H9 (cell line): Measurements from ENCODE around the gene ANXA8L1. TPM values are rescaled to one million over a fixed set of nuclear protein-coding genes. Genes with fewer than 3 reads are reported as not detected.
"Not testable (repeated sequence)": the region's sequence is repeated elsewhere in the genome, so short reads cannot be mapped to it uniquely, and the experiment has no call there.

Source experiments
- DNase-seq: peaks from one replicate; pipeline ENCODE4 v3.0.0-alpha.2; 2017
- H2AFZ ChIP-seq: one replicate; pipeline ENCODE4 v1.6.1; 2013; ENCODE audit warnings: mild to moderate bottlenecking, low read length, control low read depth, moderate library complexity
- H2AK5ac ChIP-seq: 2 replicates; pipeline ENCODE4 v1.6.1; 2013; ENCODE audit warnings: low read length, control low read depth, mixed read lengths; ENCODE audit not compliant: insufficient read length
- H2BK120ac ChIP-seq: one replicate; pipeline ENCODE4 v1.6.1; 2013; ENCODE audit warnings: low read depth, mild to moderate bottlenecking, low read length, control low read depth, inconsistent platforms; ENCODE audit not compliant: poor library complexity, severe bottlenecking
- H2BK12ac ChIP-seq: 2 replicates; pipeline ENCODE4 v1.6.1; 2013; ENCODE audit warnings: low read length, control low read depth, mixed read lengths, low read depth; ENCODE audit not compliant: insufficient read length
- H2BK15ac ChIP-seq: 2 replicates; pipeline ENCODE4 v1.6.1; 2013; ENCODE audit warnings: low read depth, low read length, control low read depth
- H2BK20ac ChIP-seq: one replicate; pipeline ENCODE4 v1.6.1; 2013; ENCODE audit warnings: low read depth, mild to moderate bottlenecking, low read length, control low read depth, inconsistent platforms; ENCODE audit not compliant: poor library complexity, severe bottlenecking
- H2BK5ac ChIP-seq: 2 replicates; pipeline ENCODE4 v1.6.1; 2013; ENCODE audit warnings: low read length, control low read depth, mixed read lengths; ENCODE audit not compliant: insufficient read length
- H3K14ac ChIP-seq: 2 replicates; pipeline ENCODE4 v1.6.1; 2013; ENCODE audit warnings: low read length, control low read depth; ENCODE audit not compliant: insufficient read depth
- H3K18ac ChIP-seq: 2 replicates; pipeline ENCODE4 v1.6.1; 2013; ENCODE audit warnings: low read depth, mild to moderate bottlenecking, mixed read lengths, low read length, control low read depth; ENCODE audit not compliant: insufficient read length
- H3K23ac ChIP-seq: 2 replicates; pipeline ENCODE4 v1.6.1; 2013; ENCODE audit warnings: low read length, control low read depth, mixed read lengths, low read depth; ENCODE audit not compliant: insufficient read length
- H3K23me2 ChIP-seq: 2 replicates; pipeline ENCODE4 v1.6.1; 2013; ENCODE audit warnings: low read depth, mild to moderate bottlenecking, mixed read lengths, low read length, control low read depth; ENCODE audit not compliant: insufficient read length, poor library complexity, severe bottlenecking
- H3K27ac ChIP-seq: 2 replicates; pipeline ENCODE4 v1.5.1; 2013; ENCODE audit warnings: low read length, control low read depth, mixed read lengths, low read depth; ENCODE audit not compliant: insufficient read length
- H3K27me3 ChIP-seq: 2 replicates; pipeline ENCODE4 v1.6.1; 2013; ENCODE audit warnings: low read length, control low read depth, inconsistent platforms; ENCODE audit not compliant: insufficient read depth
- H3K4ac ChIP-seq: 2 replicates; pipeline ENCODE4 v1.6.1; 2013; ENCODE audit warnings: low read depth, mild to moderate bottlenecking, control low read depth, inconsistent platforms, low read length, moderate library complexity
- H3K4me1 ChIP-seq: 2 replicates; pipeline ENCODE4 v1.6.1; 2013; ENCODE audit warnings: low read length, control low read depth, inconsistent platforms; ENCODE audit not compliant: insufficient read depth
- H3K4me2 ChIP-seq: 2 replicates; pipeline ENCODE4 v1.6.1; 2013; ENCODE audit warnings: low read length, control low read depth, mixed read lengths; ENCODE audit not compliant: insufficient read length, insufficient read depth
- H3K56ac ChIP-seq: 2 replicates; pipeline ENCODE4 v1.6.1; 2013; ENCODE audit warnings: low read depth, mild to moderate bottlenecking, mixed read lengths, low read length, control low read depth; ENCODE audit not compliant: insufficient read length
- H3K79me1 ChIP-seq: 2 replicates; pipeline ENCODE4 v1.6.1; 2013; ENCODE audit warnings: low read depth, mild to moderate bottlenecking, moderate library complexity, low read length, control low read depth, inconsistent platforms; ENCODE audit not compliant: insufficient read depth, poor library complexity, severe bottlenecking
- H3K79me2 ChIP-seq: 2 replicates; pipeline ENCODE4 v1.6.1; 2013; ENCODE audit warnings: low read length, control low read depth, inconsistent platforms; ENCODE audit not compliant: insufficient read depth
- H3K9ac ChIP-seq: 2 replicates; pipeline ENCODE4 v1.6.1; 2013; ENCODE audit warnings: low read length, control low read depth, mixed read lengths; ENCODE audit not compliant: insufficient read length; ENCODE audit errors: extremely low read depth
- H3K9me3 ChIP-seq: one replicate; pipeline ENCODE4 v1.6.1; 2013; ENCODE audit warnings: low read depth, low read length, inconsistent platforms; ENCODE audit not compliant: control insufficient read depth
- H3T11ph ChIP-seq: one replicate; pipeline ENCODE4 v1.6.1; 2013; ENCODE audit warnings: mild to moderate bottlenecking, low read length, control low read depth, inconsistent platforms
- H4K20me1 ChIP-seq: one replicate; pipeline ENCODE4 v1.6.1; 2013; ENCODE audit not compliant: control insufficient read depth, insufficient read length, insufficient read depth
- H4K5ac ChIP-seq: 2 replicates; pipeline ENCODE4 v1.6.1; 2013; ENCODE audit warnings: low read depth, mild to moderate bottlenecking, mixed read lengths, low read length, control low read depth; ENCODE audit not compliant: insufficient read length
- H4K8ac ChIP-seq: replicated peaks from 2 replicates; pipeline ENCODE4 v1.6.1; 2013; ENCODE audit warnings: low read length, control low read depth, mixed read lengths, low read depth; ENCODE audit not compliant: insufficient read length
- H4K91ac ChIP-seq: 2 replicates; pipeline ENCODE4 v1.6.1; 2013; ENCODE audit warnings: low read depth, mild to moderate bottlenecking, moderate library complexity, mixed read lengths, low read length, control low read depth; ENCODE audit not compliant: insufficient read length
- H3K27ac Mint-ChIP-seq, 3 experiments: 2 replicates in 2 of 3; 3 replicates in 1 of 3; pipeline ENCODE4 v1.8.0; 2020 to 2021; ENCODE audit warnings: mixed read lengths in 3 of 3, mild to moderate bottlenecking in 1 of 3, moderate library complexity in 1 of 3
- H3K27me3 Mint-ChIP-seq: 2 replicates; pipeline ENCODE4 v1.8.0; 2021; ENCODE audit warnings: low read depth, mild to moderate bottlenecking, moderate library complexity, mixed read lengths
- H3K36me3 Mint-ChIP-seq, 3 experiments: 2 replicates in 2 of 3; 3 replicates in 1 of 3; pipeline ENCODE4 v1.8.0; 2020 to 2021; ENCODE audit warnings: low read depth in 3 of 3, mixed read lengths in 3 of 3; ENCODE audit not compliant: insufficient read depth in 1 of 3
- H3K4me1 Mint-ChIP-seq, 2 experiments: 2 replicates each; pipeline ENCODE4 v1.8.0; 2020; ENCODE audit warnings: mixed read lengths in 2 of 2
- H3K4me3 Mint-ChIP-seq, 2 experiments: 2 replicates in 1 of 2; 3 replicates in 1 of 2; pipeline ENCODE4 v1.8.0; 2020 to 2021; ENCODE audit warnings: mild to moderate bottlenecking in 2 of 2, mixed read lengths in 2 of 2, moderate library complexity in 1 of 2
- H3K9me3 Mint-ChIP-seq, 2 experiments: 2 replicates in 1 of 2; 3 replicates in 1 of 2; pipeline ENCODE4 v1.8.0; 2020; ENCODE audit warnings: mild to moderate bottlenecking in 2 of 2, mixed read lengths in 2 of 2, moderate library complexity in 1 of 2
- WGBS: extraction: QIAGEN DNeasy Blood & Tissue Kit; methylation state at CpG from one replicate; pipeline ENCODE4 v1.1.7; 2013; ENCODE audit warnings: missing lambda C conversion rate, low lambda C conversion rate, mixed read lengths; ENCODE audit not compliant: insufficient read length; ENCODE audit errors: extremely low coverage; 5-methylcytosine and 5-hydroxymethylcytosine counted together
- total RNA-seq: library from RNA; stranded (reverse); gene quantifications from 2 replicates; pipeline ENCODE4 v1.2.1, GENCODE V29; 2021

The ANXA8L1 gene
- total RNA-seq, 1 experiment from 2014 or later, result not detected

GRCh38 chr10:46368956-46369355, 6.6 kb upstream of the ANXA8L1 start:
- not testable (repeated sequence) for H3T11ph ChIP-seq, H3K27me3 Mint-ChIP-seq, H3K36me3 Mint-ChIP-seq, H3K9me3 Mint-ChIP-seq, H3K23me2 ChIP-seq, H3K4me3 Mint-ChIP-seq, H3K27ac Mint-ChIP-seq, H3K27me3 ChIP-seq, H3K27ac ChIP-seq, H2BK20ac ChIP-seq, H2BK5ac ChIP-seq, H3K4me2 ChIP-seq, H2BK120ac ChIP-seq, DNase-seq, H3K9me3 ChIP-seq, H3K56ac ChIP-seq, H3K4ac ChIP-seq, H2AFZ ChIP-seq, H2AK5ac ChIP-seq, H3K18ac ChIP-seq, H2BK15ac ChIP-seq, H4K8ac ChIP-seq, H3K79me1 ChIP-seq, H4K91ac ChIP-seq, H3K4me1 ChIP-seq, H3K9ac ChIP-seq, H3K14ac ChIP-seq, H2BK12ac ChIP-seq, H3K79me2 ChIP-seq, H4K20me1 ChIP-seq, H4K5ac ChIP-seq, H3K4me1 Mint-ChIP-seq, H3K23ac ChIP-seq
- WGBS, result no CpG with 5 or more reads among the region's 11 CpGs

DNA sequence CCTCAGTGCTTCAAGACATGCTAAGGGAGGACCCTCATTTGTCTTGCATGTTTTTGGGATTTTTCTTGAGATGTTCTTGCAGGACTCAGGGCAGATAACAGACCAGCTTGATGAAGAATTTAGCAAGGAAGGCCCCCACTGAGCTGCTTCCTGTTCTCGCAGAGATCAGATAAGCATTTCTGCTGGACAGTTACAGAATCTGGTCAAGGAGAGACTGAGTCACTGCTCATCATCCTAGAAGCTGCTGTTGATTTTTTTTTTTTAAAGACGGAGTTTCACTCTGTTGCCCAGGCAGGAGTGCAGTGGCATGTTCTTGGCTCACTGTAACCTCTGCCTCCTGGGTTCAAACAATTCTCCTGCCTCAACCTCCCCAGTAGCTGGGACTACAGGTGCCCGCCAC, 1.2 kb upstream of the ANXA8L1 start:
- not testable (repeated sequence) for H3K18ac ChIP-seq, H2BK15ac ChIP-seq, H3K27me3 ChIP-seq, H3K79me2 ChIP-seq, H4K8ac ChIP-seq, H3K9me3 ChIP-seq, H3K4ac ChIP-seq, H2BK20ac ChIP-seq, H3K4me3 Mint-ChIP-seq, H3K14ac ChIP-seq, H2AK5ac ChIP-seq, H3K27me3 Mint-ChIP-seq, H3K23me2 ChIP-seq, H4K20me1 ChIP-seq, H3K36me3 Mint-ChIP-seq, H3K79me1 ChIP-seq, H4K91ac ChIP-seq, H2BK5ac ChIP-seq, DNase-seq, H3T11ph ChIP-seq, H3K23ac ChIP-seq, H3K56ac ChIP-seq, H3K27ac Mint-ChIP-seq, H2BK12ac ChIP-seq, H3K4me2 ChIP-seq, H3K27ac ChIP-seq, H3K4me1 Mint-ChIP-seq, H3K9ac ChIP-seq, H2BK120ac ChIP-seq, H4K5ac ChIP-seq, H3K4me1 ChIP-seq, H3K9me3 Mint-ChIP-seq, H2AFZ ChIP-seq
- no CpG with 5 or more reads among the region's 3 CpGs for WGBS
